ENCODE measurements around the gene TBC1D10A. TPM values are rescaled to one million over a fixed set of nuclear protein-coding genes. Genes with fewer than 3 reads are reported as not detected.
A peak's percentile ranks its signal among the peaks of the same experiment; 100 is the strongest.

The TBC1D10A gene
- total RNA-seq, 6 experiments from 2014 or later = 15.6 to 20.6 (median 16.7) TPM

GRCh38 chr22:30312053-30312452 is 14.7 kb downstream of the TBC1D10A start:
- H3K36me3 Mint-ChIP-seq (ENCODE audit: low read depth) = peaks cover 10% of the 10 kb centered on the region; the same call in 1 of the 2 replicates
- peak overlapping the region; percentile 75 for H3K27ac Mint-ChIP-seq
- DNase-seq = peak; percentile 87
- TF ChIP-seq, protein P1, sequence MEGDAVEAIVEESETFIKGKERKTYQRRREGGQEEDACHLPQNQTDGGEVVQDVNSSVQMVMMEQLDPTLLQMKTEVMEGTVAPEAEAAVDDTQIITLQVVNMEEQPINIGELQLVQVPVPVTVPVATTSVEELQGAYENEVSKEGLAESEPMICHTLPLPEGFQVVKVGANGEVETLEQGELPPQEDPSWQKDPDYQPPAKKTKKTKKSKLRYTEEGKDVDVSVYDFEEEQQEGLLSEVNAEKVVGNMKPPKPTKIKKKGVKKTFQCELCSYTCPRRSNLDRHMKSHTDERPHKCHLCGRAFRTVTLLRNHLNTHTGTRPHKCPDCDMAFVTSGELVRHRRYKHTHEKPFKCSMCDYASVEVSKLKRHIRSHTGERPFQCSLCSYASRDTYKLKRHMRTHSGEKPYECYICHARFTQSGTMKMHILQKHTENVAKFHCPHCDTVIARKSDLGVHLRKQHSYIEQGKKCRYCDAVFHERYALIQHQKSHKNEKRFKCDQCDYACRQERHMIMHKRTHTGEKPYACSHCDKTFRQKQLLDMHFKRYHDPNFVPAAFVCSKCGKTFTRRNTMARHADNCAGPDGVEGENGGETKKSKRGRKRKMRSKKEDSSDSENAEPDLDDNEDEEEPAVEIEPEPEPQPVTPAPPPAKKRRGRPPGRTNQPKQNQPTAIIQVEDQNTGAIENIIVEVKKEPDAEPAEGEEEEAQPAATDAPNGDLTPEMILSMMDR (IDR thresholded peaks at IDR 0.05) = no peak
- peaks cover 83% of the 10 kb centered on the region for H3K4me1 Mint-ChIP-seq (ENCODE audit: low read depth)
- peaks cover 1% of the 10 kb centered on the region; the same call in 1 of the 2 replicates for H3K27me3 Mint-ChIP-seq (ENCODE audit: insufficient read depth)
- no peaks in the 10 kb centered on the region for H3K9me3 Mint-ChIP-seq
- peak overlapping the region; percentile 19 for H3K4me3 Mint-ChIP-seq

GRCh38 chr22:30310881-30311771 is 15.6 kb downstream of the TBC1D10A start:
- no peaks in the 10 kb centered on the region for H3K9me3 Mint-ChIP-seq
- TF ChIP-seq, protein P1 (IDR thresholded peaks at IDR 0.05) = no peak
- H3K36me3 Mint-ChIP-seq (ENCODE audit: low read depth) = peaks cover 10% of the 10 kb centered on the region; the same call in 1 of the 2 replicates
- peaks cover 88% of the 10 kb centered on the region for H3K4me1 Mint-ChIP-seq (ENCODE audit: low read depth)
- H3K27ac Mint-ChIP-seq = peak overlapping the region; percentile 75
- peak; percentile 35 for DNase-seq
- peak overlapping the region; percentile 42; the same call in 1 of the 2 replicates for H3K4me3 Mint-ChIP-seq
- peaks cover 3% of the 10 kb centered on the region; the same call in 1 of the 2 replicates for H3K27me3 Mint-ChIP-seq (ENCODE audit: insufficient read depth)

DNA sequence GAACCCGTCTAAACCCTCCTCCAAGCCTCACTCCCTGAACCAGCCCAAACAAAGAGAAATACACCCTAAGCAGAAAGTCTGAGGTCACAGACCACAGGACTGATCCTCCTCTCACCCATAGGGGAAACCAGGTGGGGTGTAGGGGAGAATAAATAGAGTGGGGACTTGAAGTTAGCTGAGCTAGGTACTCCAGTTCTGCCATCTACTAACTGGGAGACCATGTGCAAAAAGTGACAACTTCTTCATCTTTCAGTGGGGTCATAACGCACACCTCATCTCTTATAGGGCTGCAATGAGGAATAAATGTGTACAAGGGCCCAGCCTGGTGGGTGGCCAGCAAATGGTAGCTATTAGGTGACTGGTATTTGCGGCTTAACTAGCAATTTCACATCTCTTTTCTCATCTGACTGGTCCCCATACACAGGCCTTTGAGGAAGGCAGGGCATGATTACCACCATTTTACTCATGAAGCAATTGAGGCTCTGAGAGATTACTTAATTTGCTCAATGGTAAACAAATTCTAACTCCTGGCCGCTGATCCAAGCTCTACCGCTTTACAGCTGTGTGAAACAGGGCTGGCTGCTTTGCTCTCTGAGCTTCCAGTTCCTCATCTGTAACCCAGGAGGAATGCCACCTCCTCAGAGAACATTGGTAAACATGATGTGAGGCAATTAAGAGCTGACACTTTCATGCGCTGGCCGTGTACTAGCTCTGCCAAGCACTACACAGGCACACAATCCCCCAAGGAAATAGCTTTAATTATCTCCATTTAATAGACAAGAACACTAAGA is 16.6 kb downstream of the TBC1D10A start:
- no peak overlapping the region; the same call in 1 of the 2 replicates for H3K27ac Mint-ChIP-seq
- H3K4me1 Mint-ChIP-seq (ENCODE audit: low read depth) = peaks cover 88% of the 10 kb centered on the region
- DNase-seq = no peak

DNA sequence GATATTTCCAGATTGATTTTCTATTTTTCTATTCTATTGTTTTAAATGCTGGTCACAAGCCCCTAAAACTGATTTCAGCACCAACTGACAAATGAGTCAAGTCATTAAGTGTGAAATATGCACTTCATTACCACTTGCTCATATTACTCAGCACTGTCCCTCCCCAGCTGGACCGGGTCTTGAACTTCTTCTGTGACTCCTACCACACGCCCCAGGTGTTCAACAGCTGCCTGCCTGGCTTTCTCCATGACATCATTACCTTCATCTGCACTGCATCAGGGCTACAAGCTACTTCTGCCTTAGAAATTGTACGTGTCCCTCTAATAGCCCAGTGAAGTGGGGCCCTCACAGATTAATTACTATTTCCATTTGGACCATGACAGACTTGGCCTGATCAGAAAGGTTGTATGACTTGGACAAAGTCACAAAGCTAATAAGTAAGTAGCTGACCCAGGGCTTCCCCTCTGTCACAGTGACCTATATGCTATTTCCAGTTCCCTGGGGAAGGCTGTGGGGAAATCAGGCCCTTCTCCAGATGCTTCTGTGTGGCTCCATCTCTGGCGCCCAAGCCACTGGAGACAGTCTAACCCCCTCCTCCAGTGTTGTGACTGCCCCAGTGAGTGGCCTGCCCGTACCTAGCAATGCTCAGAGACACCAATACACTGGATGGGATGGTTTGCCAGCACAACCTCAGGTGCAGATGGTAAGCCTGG is 18.1 kb downstream of the TBC1D10A start:
- TF ChIP-seq, protein P1 (IDR thresholded peaks at IDR 0.05) = no peak
- Mint-ChIP-seq H3K4me1 (ENCODE audit: low read depth) (peaks cover 82% of the 10 kb centered on the region), H3K36me3 (ENCODE audit: low read depth) (peaks cover 5% of the 10 kb centered on the region; the same call in 1 of the 2 replicates), H3K4me3 (no peak overlapping the region), H3K27me3 (ENCODE audit: insufficient read depth) (peaks cover 3% of the 10 kb centered on the region; the same call in 1 of the 2 replicates), H3K27ac (no peak overlapping the region), H3K9me3 (no peaks in the 10 kb centered on the region)
- no peak for DNase-seq

More for the DNA sequence above, 16.6 kb downstream of the TBC1D10A start:
- H3K9me3 Mint-ChIP-seq = no peaks in the 10 kb centered on the region
- H3K27me3 Mint-ChIP-seq (ENCODE audit: insufficient read depth) = peaks cover 3% of the 10 kb centered on the region; the same call in 1 of the 2 replicates
- no peak overlapping the region for H3K4me3 Mint-ChIP-seq
- H3K36me3 Mint-ChIP-seq (ENCODE audit: low read depth) = peaks cover 5% of the 10 kb centered on the region; the same call in 1 of the 2 replicates
- TF ChIP-seq, protein P1 (IDR thresholded peaks at IDR 0.05) = no peak

GRCh38 chr22:30308093-30308492 is 18.6 kb downstream of the TBC1D10A start:
- DNase-seq = no peak
- no peaks in the 10 kb centered on the region for H3K9me3 Mint-ChIP-seq
- H3K36me3 Mint-ChIP-seq (ENCODE audit: low read depth) = peaks cover 5% of the 10 kb centered on the region; the same call in 1 of the 2 replicates
- H3K27ac Mint-ChIP-seq = no peak overlapping the region
- H3K4me1 Mint-ChIP-seq (ENCODE audit: low read depth) = peaks cover 78% of the 10 kb centered on the region
- TF ChIP-seq, protein P1 (IDR thresholded peaks at IDR 0.05) = no peak
- no peak overlapping the region for H3K4me3 Mint-ChIP-seq
- peaks cover 2% of the 10 kb centered on the region; the same call in 1 of the 2 replicates for H3K27me3 Mint-ChIP-seq (ENCODE audit: insufficient read depth)
